Measurements from ENCODE around the gene NME4. TPM values are rescaled to one million over a fixed set of nuclear protein-coding genes. Genes with fewer than 3 reads are reported as not detected.

The NME4 gene
- total RNA-seq, 4 donors from 2014 or later: 31.7 to 65.0 (median 59.7) TPM

GRCh38 chr16:370979-371514 lies 26.0 kb upstream of the NME4 start:
- peaks cover 6 to 17% of the 10 kb centered on the region in 2 donors for H3K4me1 ChIP-seq
- DNase-seq: peak in 1 of 2 donors; percentile 24
- 43 to 59% methylated on average over 4 to 9 of the region's 10 CpGs for WGBS, 2 donors
- TF ChIP-seq POLR2A (IDR thresholded peaks at IDR 0.05) (no peak), CTCF (IDR thresholded peaks at IDR 0.05) (no peak)
- H3K9me3 ChIP-seq: no peaks in the 10 kb centered on the region
- no peaks in the 10 kb centered on the region for H3K27me3 ChIP-seq
- H3K4me3 ChIP-seq (replicated peaks in 1 of 3): no peak overlapping the region
- peaks cover 30 to 44% of the 10 kb centered on the region in 2 donors for H3K36me3 ChIP-seq
- intact Hi-C loops (cut with DNase I): no loop called here
- peak overlapping the region in 1 of 3 donors; percentile 51 for H3K27ac ChIP-seq

DNA sequence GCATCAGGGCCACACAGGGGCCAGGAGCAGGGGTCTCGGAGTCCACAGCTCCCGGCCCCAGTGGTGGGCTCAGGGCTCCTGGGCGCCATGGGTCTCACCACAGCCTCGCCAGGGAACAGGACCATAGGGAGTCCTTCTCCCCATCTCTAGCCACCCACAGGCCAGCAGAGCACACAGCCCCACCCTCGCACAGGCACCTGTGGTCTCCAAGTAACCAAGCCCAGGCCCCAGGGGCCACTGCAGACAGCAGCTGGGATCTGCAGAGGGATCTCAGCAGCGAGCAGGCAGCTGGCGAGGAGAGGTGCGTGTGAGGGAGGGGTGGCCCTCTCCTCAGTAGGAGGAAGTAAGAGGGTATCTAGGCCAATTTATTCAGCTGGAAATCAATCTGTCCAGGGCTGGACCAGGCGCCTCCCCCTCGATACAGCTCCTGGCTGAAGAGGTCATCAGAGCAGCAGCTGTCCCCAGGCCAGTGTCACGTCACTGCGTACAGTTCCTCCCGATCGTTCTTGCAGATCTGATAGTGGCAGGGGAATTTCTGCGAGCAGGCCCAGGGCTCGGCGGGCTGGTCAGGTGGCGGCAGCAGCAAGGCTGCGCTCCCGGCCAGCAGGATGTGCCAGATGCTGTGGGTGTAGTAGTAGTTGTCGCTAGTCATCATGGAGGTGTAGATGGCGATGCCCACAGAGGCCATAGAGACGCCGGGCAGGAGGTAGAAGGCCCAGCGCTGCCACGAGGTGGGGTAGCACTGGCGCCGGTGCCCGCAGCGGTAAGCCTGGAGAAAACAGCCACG lies 25.3 kb upstream of the NME4 start:
- no peaks in the 10 kb centered on the region for H3K27me3 ChIP-seq
- WGBS, 2 donors: 91 to 93% methylated on average over 16 to 26 of the region's 31 CpGs
- DNase-seq: no peak
- peaks cover 27 to 46% of the 10 kb centered on the region in 2 donors for H3K36me3 ChIP-seq
- no peak overlapping the region for H3K27ac ChIP-seq
- H3K4me1 ChIP-seq: peaks cover 6 to 17% of the 10 kb centered on the region in 2 donors
- no peaks in the 10 kb centered on the region for H3K9me3 ChIP-seq
- intact Hi-C loops (cut with DNase I): no loop called here
- TF ChIP-seq CTCF (IDR thresholded peaks at IDR 0.05): no peak
- no peak overlapping the region for H3K4me3 ChIP-seq (replicated peaks in 1 of 3)

GRCh38 chr16:372302-372983 lies 24.6 kb upstream of the NME4 start:
- no peak overlapping the region for H3K4me3 ChIP-seq (replicated peaks in 1 of 3)
- intact Hi-C loops (cut with DNase I): no loop called here
- peaks cover 6 to 17% of the 10 kb centered on the region in 2 donors for H3K4me1 ChIP-seq
- no peaks in the 10 kb centered on the region for H3K9me3 ChIP-seq
- peaks cover 19 to 46% of the 10 kb centered on the region in 2 donors for H3K36me3 ChIP-seq
- WGBS, 2 donors: 96 to 98% methylated on average over 13 to 16 of the region's 19 CpGs
- no peak for TF ChIP-seq POLR2A (IDR thresholded peaks at IDR 0.05)
- TF ChIP-seq CTCF (IDR thresholded peaks at IDR 0.05): no peak
- DNase-seq: no peak
- H3K27me3 ChIP-seq: no peaks in the 10 kb centered on the region
- no peak overlapping the region for H3K27ac ChIP-seq

GRCh38 chr16:373020-373598 lies 23.9 kb upstream of the NME4 start:
- Histone ChIP-seq H3K9me3 (no peaks in the 10 kb centered on the region), H3K4me1 (peaks cover 6 to 17% of the 10 kb centered on the region in 2 donors), H3K36me3 (peaks cover 15 to 41% of the 10 kb centered on the region in 2 donors), H3K4me3 (replicated peaks in 1 of 3) (no peak overlapping the region), H3K27me3 (no peaks in the 10 kb centered on the region), H3K27ac (no peak overlapping the region)
- intact Hi-C loops (cut with DNase I): no loop called here
- TF ChIP-seq CTCF (IDR thresholded peaks at IDR 0.05) (no peak), POLR2A (IDR thresholded peaks at IDR 0.05) (no peak)
- no peak for DNase-seq
- WGBS, 2 donors: 79 to 97% methylated on average over 4 to 5 of the region's 5 CpGs

Data from thyroid gland (tissue), 4 donors.